ENCODE measurements around the gene SORD.

The SORD gene

DNA sequence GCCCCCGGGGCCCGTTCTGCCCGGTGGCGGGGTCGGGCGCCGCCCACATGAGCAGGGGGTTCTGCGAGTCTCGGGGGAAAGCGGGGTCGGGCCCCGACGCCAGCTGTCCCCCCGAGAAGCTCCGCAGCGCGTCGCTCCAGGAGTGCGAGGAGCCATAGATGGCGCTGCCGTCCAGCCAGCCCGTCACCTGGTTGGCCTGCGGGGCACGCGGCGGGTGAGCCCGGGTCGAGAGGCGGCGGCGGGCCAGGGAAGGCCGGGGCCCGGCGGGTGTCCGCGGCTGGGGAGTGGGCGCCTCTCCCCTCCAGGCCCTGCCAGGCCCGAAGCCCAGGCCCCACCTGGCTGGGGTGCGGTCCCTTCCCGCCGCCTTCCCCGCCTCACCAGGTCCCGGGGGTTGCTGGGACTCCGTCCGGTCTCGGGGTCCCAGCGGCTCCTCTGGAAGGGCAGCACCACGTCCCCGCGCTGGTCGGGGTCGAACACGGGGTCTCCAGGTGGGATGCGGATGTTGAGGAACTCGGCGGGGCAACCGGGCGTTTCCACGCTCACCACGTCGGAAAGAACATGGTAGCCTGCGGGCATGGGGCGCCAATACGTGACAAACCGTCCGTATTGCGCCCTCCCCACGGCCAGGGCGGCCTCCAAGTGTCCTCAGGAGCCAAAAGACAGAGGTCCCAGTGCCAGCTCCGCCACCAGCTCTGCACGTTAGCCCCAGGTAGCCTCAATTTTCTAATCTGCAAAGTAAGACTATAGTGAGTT lies 88.6 kb downstream of the SORD start:
- TF ChIP-seq, protein P1, sequence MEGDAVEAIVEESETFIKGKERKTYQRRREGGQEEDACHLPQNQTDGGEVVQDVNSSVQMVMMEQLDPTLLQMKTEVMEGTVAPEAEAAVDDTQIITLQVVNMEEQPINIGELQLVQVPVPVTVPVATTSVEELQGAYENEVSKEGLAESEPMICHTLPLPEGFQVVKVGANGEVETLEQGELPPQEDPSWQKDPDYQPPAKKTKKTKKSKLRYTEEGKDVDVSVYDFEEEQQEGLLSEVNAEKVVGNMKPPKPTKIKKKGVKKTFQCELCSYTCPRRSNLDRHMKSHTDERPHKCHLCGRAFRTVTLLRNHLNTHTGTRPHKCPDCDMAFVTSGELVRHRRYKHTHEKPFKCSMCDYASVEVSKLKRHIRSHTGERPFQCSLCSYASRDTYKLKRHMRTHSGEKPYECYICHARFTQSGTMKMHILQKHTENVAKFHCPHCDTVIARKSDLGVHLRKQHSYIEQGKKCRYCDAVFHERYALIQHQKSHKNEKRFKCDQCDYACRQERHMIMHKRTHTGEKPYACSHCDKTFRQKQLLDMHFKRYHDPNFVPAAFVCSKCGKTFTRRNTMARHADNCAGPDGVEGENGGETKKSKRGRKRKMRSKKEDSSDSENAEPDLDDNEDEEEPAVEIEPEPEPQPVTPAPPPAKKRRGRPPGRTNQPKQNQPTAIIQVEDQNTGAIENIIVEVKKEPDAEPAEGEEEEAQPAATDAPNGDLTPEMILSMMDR (conservative IDR thresholded peaks at IDR 0.05), result no peak
- H3K27ac ChIP-seq, result no peak overlapping the region

DNA sequence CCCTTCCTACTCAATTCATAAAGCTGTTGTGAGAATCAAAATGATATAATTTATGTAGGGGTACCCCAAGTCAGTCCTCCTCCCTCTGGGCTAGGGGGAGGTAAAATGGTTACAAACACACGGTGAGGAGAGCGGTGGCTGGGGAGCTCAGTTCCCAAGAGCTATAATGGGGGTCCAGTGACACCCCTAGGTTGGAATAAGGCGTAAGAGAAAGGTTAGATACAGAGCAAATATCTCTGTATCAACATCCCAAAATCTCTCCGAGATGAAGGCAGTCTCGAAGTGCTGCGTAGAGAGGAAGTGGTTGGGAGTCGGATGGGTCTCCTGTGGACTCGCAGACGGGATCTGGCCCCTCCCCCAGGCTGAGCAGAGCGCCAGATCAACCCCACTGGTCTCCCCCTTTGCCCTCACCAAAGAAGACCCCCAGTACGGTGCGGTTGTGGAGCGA lies 89.2 kb downstream of the SORD start:
- no peak overlapping the region for H3K27ac ChIP-seq
- TF ChIP-seq, protein P1 (conservative IDR thresholded peaks at IDR 0.05), result no peak

DNA sequence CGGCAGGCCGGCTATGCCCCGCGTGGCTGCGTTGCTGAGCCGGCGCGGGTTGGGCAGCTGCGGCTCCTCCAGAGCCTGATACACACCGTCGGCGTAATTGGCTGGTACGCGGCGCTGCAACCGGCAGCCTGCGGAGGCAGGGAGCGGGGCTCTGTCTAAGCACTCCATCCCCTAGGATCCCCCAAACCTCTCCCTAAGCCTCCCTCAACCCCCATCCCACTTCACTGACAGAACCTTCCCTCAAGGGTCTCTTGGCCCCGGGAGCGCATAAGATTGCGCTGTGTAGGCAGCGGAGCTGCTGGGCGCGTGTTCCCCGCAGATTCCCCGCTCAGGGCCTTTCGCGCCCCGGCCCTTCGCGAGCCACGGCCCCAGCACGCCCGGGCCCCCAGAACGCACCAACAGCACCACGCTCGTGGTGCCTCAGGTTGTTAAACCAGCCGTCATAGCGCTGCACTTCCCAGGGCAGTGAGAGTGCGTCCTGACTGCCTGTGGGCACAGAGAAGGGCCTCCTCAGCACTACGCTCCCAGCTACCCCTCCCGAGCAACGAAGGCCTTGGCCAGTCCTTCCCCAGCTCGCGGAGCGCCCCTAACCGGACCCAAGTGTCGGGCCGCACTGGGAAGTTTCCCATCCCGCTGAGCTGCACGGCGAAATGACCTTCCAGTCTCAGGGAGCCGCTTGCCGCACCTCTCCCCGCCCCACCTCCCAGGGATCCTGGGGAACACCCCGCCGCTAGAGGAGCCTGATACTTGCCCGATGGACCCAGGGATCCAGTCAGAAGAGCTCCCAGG lies 89.8 kb downstream of the SORD start:
- TF ChIP-seq, protein P1 (conservative IDR thresholded peaks at IDR 0.05), result no peak
- H3K27ac ChIP-seq, result no peak overlapping the region

DNA sequence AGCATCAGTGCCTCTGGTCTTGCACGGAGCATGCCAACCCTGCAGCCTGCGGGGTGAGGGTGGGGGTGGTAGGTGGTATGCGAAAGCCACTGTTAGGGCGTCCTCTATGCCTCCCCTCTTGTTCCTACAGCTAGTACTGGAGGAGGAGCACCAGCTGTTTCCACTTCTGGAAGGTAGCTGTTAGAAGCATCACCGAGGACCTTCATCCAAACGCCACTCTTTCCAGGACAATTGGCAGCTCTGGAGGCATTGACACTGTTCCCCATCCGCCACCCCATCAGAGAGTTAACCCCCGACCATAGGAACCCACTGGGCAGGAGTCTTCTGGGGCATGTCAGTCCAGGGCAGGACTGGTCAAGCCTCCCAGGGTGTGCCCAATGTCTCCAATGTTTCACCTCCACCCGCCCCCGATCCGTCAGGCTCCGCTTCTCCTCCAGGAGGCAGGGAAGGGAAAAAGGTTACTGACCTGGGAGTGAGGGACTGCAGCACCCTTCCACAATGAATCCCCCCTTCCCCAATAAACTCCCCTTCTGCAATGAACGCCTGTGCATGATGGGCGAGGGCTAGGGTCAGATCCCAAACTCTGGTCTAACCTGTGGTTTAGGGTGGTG lies 90.5 kb downstream of the SORD start:
- TF ChIP-seq, protein P1 (conservative IDR thresholded peaks at IDR 0.05), result no peak
- no peak overlapping the region for H3K27ac ChIP-seq

DNA sequence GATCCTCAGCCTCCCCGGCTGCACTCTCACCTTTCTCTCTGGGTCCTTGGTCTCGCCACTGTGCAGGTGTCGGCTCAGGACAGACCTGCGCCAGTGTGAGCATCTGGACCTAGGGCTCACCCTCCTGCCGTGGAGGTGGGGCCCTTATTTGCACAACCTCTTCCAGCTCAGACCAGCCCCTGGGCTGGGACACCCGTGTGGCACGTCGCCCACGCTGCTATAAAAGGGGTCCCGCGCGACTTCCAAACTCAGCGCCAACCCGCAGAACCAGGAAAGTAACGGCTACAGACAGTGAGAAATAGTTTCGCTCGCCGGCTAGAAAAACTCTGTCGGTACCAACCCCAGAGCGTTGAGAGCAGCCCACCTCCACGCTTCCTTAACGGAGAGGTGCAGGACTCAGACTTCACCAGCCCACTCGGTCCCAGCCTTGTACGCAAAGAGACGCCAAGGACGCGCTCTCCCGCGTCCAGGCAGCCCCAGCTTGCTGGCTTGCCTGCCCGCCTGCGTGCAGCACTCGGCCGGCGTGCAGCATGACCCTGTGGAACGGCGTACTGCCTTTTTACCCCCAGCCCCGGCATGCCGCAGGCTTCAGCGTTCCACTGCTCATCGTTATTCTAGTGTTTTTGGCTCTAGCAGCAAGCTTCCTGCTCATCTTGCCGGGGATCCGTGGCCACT lies 91.2 kb downstream of the SORD start, which contains the start of the genes DUOX2 and DUOXA2:
Gene DUOX2 (minus strand): TSS at position 97 of the 675 bp plus-strand sequence. CDS start 761 bp downstream, outside the sequence.
Gene DUOXA2 (plus strand): TSS at position 251 of the 675 bp plus-strand sequence. CDS start 280 bp downstream, at position 531.
- TF ChIP-seq, protein P1 (conservative IDR thresholded peaks at IDR 0.05), result no peak
- no peak within 1 kb of the TSS for H3K27ac ChIP-seq

DNA sequence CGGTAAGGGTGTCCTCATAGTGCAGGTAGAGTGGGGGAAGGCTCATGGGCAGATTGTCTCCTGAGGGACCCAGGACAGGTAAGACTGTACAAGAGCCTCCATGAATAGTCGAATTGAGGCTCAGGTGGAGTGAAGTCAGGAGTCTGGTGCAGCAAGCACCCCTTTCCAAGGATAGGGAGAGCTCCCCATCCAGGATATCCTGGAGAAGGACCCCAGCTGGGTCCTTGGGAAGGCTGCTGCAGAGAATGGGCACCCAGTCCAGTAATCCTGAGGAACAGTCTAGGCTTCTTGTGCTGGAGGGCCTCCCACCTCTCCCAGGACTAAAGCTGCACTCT lies 91.7 kb downstream of the SORD start:
- TF ChIP-seq, protein P1 (conservative IDR thresholded peaks at IDR 0.05), result no peak
- no peak overlapping the region for H3K27ac ChIP-seq
